Measurements from ENCODE around the gene GCM1. TPM values are rescaled to one million over a fixed set of nuclear protein-coding genes. Genes with fewer than 3 reads are reported as not detected.

The GCM1 gene
- total and polyA plus RNA-seq, 8 donors: 0.05 TPM; not detected in 7

- intact Hi-C loops (cut with DNase I; ENCODE audit: low total_unique reads): no loop called here
- Histone ChIP-seq H3K27ac (no peak overlapping the region), H3K4me3 (no peak overlapping the region), H3K27me3 (no peaks in the 10 kb centered on the region), H3K9me3 (no peaks in the 10 kb centered on the region), H3K36me3 (no peaks in the 10 kb centered on the region), H3K4me1 (peaks cover 0 to 17% (median 4%) of the 10 kb centered on the region in 4 donors)
- DNase-seq: no peak
- TF ChIP-seq EP300 (IDR thresholded peaks at IDR 0.05): no peak
- no peak for TF ChIP-seq POLR2A (IDR thresholded peaks at IDR 0.05)
- no peak for TF ChIP-seq CTCF (IDR thresholded peaks at IDR 0.05)
- TF ChIP-seq POLR2AphosphoS5 (IDR thresholded peaks at IDR 0.05): no peak
- 86 to 94% (median 90%) methylated on average over 3 of the region's 3 CpGs for WGBS, 5 donors
These were observed 12.5 kb downstream of the GCM1 start for GRCh38 chr6:53136000-53136609.

- Histone ChIP-seq H3K27ac (no peak overlapping the region), H3K9me3 (no peaks in the 10 kb centered on the region), H3K36me3 (no peaks in the 10 kb centered on the region), H3K4me3 (no peak overlapping the region), H3K4me1 (peaks cover 0 to 3% (median 1%) of the 10 kb centered on the region in 4 donors), H3K27me3 (no peaks in the 10 kb centered on the region)
- DNase-seq: no peak
- 14 to 56% (median 33%) methylated on average over 8 of the region's 8 CpGs for WGBS, 5 donors
- TF ChIP-seq EP300 (IDR thresholded peaks at IDR 0.05): no peak
- no peak for TF ChIP-seq POLR2AphosphoS5 (IDR thresholded peaks at IDR 0.05)
- TF ChIP-seq CTCF (IDR thresholded peaks at IDR 0.05): no peak
- no peak for TF ChIP-seq POLR2A (IDR thresholded peaks at IDR 0.05)
- intact Hi-C loops (cut with DNase I; ENCODE audit: low total_unique reads): no loop called here
These were observed 13.9 kb downstream of the GCM1 start for GRCh38 chr6:53134601-53135235.

GRCh38 chr6:53133961-53134360 lies 14.7 kb downstream of the GCM1 start:
- Histone ChIP-seq H3K36me3 (no peaks in the 10 kb centered on the region), H3K4me3 (no peak overlapping the region)
- intact Hi-C loops (cut with DNase I; ENCODE audit: low total_unique reads): no loop called here

More at GRCh38 chr6:53133961-53134360, 14.7 kb downstream of the GCM1 start:
- Histone ChIP-seq H3K27me3 (no peaks in the 10 kb centered on the region), H3K27ac (no peak overlapping the region), H3K4me1 (no peaks in the 10 kb centered on the region), H3K9me3 (no peaks in the 10 kb centered on the region)
- DNase-seq: no peak
- no peak for TF ChIP-seq CTCF (IDR thresholded peaks at IDR 0.05)
- no peak for TF ChIP-seq EP300 (IDR thresholded peaks at IDR 0.05)
- 85 to 94% (median 87%) methylated on average over 15 to 16 of the region's 16 CpGs for WGBS, 5 donors

All from stomach (tissue), 9 donors.